ENCODE measurements around the gene UBC. TPM values are rescaled to one million over a fixed set of nuclear protein-coding genes. Genes with fewer than 3 reads are reported as not detected.

UBC gene
- total and polyA plus RNA-seq, 9 of the 15 experiments (the other 6 are each of a cell fraction or from before 2014, with no cell fraction given), result 533 to 1,153 (median 813) TPM

- peak; percentile 15; the same call in 1 of the 2 replicates for TF ChIP-seq POLR2AphosphoS5 (IDR thresholded peaks at IDR 0.05; ENCODE audit: control insufficient read depth, insufficient read depth, low read depth, low read length)
- no peak for TF ChIP-seq KLF1 (tag; IDR thresholded peaks at IDR 0.05)
- TF ChIP-seq JUN (IDR thresholded peaks at IDR 0.05; ENCODE audit: borderline replicate concordance, low read depth, low read length), result peak; percentile 78; the same call in 1 of the 2 replicates
- no peak; the same call in 1 of the 2 replicates for TF ChIP-seq JUN (CRISPR knock-in tag; IDR thresholded peaks at IDR 0.05; ENCODE audit: borderline replicate concordance)
- TF ChIP-seq E2F1 (CRISPR knock-in tag; IDR thresholded peaks at IDR 0.05), result peak; percentile 24
- TF ChIP-seq LCOR (CRISPR knock-in tag; IDR thresholded peaks at IDR 0.05), result peak; percentile 99; the same call in 1 of the 2 replicates
- peak; percentile 70; the same call in 1 of the 2 replicates for TF ChIP-seq MYNN (IDR thresholded peaks at IDR 0.05)
- no peak for TF ChIP-seq MYNN (CRISPR knock-in tag; IDR thresholded peaks at IDR 0.05)
- peak; percentile 85; the same call in 1 of the 2 replicates for TF ChIP-seq TAF15 (IDR thresholded peaks at IDR 0.05; ENCODE audit: low read depth, low read length)
- TF ChIP-seq ZSCAN29 (IDR thresholded peaks at IDR 0.05), result no peak; the same call in 1 of the 2 replicates
- TF ChIP-seq SNAPC5 (CRISPR knock-in tag; IDR thresholded peaks at IDR 0.05), result no peak
- TF ChIP-seq MXD1 (CRISPR knock-in tag; IDR thresholded peaks at IDR 0.05; ENCODE audit: borderline replicate concordance, poor library complexity, severe bottlenecking), result no peak
- TF ChIP-seq GMEB1 (CRISPR knock-in tag; IDR thresholded peaks at IDR 0.05), result peak; percentile 24; the same call in 1 of the 2 replicates
- TF ChIP-seq REST (IDR thresholded peaks at IDR 0.05; ENCODE audit: borderline replicate concordance), result peak; percentile 31; the same call in 1 of the 2 replicates
- 0 out of 2 replicates have a peak, but pooled peaks have one; percentile 14 for TF ChIP-seq REST (CRISPR knock-in tag; IDR thresholded peaks at IDR 0.05; ENCODE audit: low read depth)
These were observed 717 bp downstream of the UBC start (continued) for GRCh38 chr12:124913474-124914391.

Data from K562 (cell line).